Prostate gland (tissue), 2 donors: ENCODE results near the gene TECPR2.

Experiments
- POLR2A ChIP-seq: fragments of 450-650 bp; IDR thresholded peaks from one replicate; pipeline ENCODE4 v1.6.1; 2016; ENCODE audit warnings: antibody characterized with exemption, mild to moderate bottlenecking
- POLR2AphosphoS5 ChIP-seq: sonication (generic); formaldehyde crosslinking; IDR thresholded peaks from one replicate; pipeline ENCODE4 v1.6.1; 2017; ENCODE audit warnings: antibody characterized with exemption
- TF ChIP-seq, protein P1 (sequence below), 4 experiments: fragments of 200-600 bp in 2 of 4; fragments of 450-650 bp in 2 of 4; sonication (generic) in 2 of 4; IDR thresholded peaks; 1 replicate in 3 of 4; 2 replicates in 1 of 4; pipeline ENCODE4 v1.5.1; 2016 to 2019; ENCODE audit warnings: antibody characterized with exemption in 4 of 4, mild to moderate bottlenecking in 2 of 4, moderate library complexity in 2 of 4

DNA sequence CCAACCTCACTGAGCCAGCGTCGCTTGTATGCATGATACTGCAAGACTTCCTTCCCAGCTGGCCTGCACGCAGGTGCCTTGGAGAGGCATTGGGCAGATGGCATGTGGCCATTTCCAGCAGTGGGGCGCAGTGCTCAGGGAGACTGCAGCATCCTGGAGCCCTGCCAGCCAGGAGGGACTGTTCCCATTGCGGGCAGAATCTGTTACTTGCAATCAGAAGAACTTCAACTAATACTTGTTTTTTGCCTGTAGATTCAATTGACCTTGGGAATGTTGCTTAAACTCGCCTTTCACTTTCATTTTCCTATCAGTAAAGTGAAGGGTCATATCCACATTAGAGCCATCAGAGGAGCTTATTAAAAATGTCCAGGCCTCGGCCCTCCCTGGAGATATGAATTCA, 117.0 kb downstream of the TECPR2 start:
- TF ChIP-seq, protein P1, sequence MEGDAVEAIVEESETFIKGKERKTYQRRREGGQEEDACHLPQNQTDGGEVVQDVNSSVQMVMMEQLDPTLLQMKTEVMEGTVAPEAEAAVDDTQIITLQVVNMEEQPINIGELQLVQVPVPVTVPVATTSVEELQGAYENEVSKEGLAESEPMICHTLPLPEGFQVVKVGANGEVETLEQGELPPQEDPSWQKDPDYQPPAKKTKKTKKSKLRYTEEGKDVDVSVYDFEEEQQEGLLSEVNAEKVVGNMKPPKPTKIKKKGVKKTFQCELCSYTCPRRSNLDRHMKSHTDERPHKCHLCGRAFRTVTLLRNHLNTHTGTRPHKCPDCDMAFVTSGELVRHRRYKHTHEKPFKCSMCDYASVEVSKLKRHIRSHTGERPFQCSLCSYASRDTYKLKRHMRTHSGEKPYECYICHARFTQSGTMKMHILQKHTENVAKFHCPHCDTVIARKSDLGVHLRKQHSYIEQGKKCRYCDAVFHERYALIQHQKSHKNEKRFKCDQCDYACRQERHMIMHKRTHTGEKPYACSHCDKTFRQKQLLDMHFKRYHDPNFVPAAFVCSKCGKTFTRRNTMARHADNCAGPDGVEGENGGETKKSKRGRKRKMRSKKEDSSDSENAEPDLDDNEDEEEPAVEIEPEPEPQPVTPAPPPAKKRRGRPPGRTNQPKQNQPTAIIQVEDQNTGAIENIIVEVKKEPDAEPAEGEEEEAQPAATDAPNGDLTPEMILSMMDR (IDR thresholded peaks at IDR 0.05): no peak
- no peak for TF ChIP-seq POLR2AphosphoS5
- no peak for TF ChIP-seq POLR2A
